ENCODE measurements around the gene CYP4F2.

- TF ChIP-seq, protein P1, sequence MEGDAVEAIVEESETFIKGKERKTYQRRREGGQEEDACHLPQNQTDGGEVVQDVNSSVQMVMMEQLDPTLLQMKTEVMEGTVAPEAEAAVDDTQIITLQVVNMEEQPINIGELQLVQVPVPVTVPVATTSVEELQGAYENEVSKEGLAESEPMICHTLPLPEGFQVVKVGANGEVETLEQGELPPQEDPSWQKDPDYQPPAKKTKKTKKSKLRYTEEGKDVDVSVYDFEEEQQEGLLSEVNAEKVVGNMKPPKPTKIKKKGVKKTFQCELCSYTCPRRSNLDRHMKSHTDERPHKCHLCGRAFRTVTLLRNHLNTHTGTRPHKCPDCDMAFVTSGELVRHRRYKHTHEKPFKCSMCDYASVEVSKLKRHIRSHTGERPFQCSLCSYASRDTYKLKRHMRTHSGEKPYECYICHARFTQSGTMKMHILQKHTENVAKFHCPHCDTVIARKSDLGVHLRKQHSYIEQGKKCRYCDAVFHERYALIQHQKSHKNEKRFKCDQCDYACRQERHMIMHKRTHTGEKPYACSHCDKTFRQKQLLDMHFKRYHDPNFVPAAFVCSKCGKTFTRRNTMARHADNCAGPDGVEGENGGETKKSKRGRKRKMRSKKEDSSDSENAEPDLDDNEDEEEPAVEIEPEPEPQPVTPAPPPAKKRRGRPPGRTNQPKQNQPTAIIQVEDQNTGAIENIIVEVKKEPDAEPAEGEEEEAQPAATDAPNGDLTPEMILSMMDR (IDR thresholded peaks at IDR 0.05), result no peak
- peak; percentile 72 for TF ChIP-seq POLR2A (IDR thresholded peaks at IDR 0.05)
Measured at GRCh38 chr19:15934332-15935078, 36.6 kb upstream of the CYP4F2 start, which contains the start of gene CYP4F11.
